Body of pancreas (tissue), 4 donors: ENCODE measurements around the gene SLC22A3.

Source experiments
- POLR2A ChIP-seq, 3 donors: fragments of 450-650 bp; IDR thresholded peaks; one replicate each; pipeline ENCODE4 v1.6.1; 2016; ENCODE audit warnings: antibody characterized with exemption in 3 of 3, mild to moderate bottlenecking in 2 of 3
- TF ChIP-seq, protein P1 (sequence below), 7 experiments: fragments of 450-650 bp in 4 of 7; fragments of 200-600 bp in 3 of 7; sonication (generic) in 3 of 7; IDR thresholded peaks; one replicate each; pipeline ENCODE4 v1.5.1; 2016 to 2019; ENCODE audit warnings: antibody characterized with exemption in 7 of 7

DNA sequence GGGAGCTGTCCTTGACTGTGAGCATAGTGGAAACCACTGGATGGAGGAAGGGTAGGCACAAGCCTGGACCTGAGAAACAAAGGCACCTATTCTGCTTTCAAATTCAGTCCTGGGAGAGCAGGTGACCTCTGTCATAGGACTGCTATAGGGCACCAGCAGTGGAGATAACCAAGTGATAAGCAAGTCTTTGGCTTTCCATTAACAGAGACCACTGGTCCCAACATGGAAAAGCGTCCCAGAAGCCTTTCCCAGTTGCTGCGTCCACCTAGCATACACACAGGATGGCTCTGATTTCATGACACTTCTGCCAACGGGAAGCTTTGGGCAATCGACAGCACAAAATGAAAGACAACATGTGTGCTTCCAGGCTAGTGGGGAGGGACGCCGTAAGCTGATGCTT is 8.9 kb downstream of the SLC22A3 start:
- TF ChIP-seq POLR2A (IDR thresholded peaks at IDR 0.05): no peak
- TF ChIP-seq, protein P1, sequence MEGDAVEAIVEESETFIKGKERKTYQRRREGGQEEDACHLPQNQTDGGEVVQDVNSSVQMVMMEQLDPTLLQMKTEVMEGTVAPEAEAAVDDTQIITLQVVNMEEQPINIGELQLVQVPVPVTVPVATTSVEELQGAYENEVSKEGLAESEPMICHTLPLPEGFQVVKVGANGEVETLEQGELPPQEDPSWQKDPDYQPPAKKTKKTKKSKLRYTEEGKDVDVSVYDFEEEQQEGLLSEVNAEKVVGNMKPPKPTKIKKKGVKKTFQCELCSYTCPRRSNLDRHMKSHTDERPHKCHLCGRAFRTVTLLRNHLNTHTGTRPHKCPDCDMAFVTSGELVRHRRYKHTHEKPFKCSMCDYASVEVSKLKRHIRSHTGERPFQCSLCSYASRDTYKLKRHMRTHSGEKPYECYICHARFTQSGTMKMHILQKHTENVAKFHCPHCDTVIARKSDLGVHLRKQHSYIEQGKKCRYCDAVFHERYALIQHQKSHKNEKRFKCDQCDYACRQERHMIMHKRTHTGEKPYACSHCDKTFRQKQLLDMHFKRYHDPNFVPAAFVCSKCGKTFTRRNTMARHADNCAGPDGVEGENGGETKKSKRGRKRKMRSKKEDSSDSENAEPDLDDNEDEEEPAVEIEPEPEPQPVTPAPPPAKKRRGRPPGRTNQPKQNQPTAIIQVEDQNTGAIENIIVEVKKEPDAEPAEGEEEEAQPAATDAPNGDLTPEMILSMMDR (IDR thresholded peaks at IDR 0.05): no peak
